Activated CD4-positive, alpha-beta T cell treated with anti-CD3 and anti-CD28 coated beads for 24 hours (primary cell): ENCODE measurements around the gene ANO1.
"Not testable (repeated sequence)": the region's sequence is repeated elsewhere in the genome, so short reads cannot be mapped to it uniquely, and the experiment has no call there.

ENCODE experiments used
- DNase-seq, 2 donors: peaks; one replicate each; pipeline ENCODE4 v3.0.0-alpha.2; 2020; ENCODE audit warnings: low read depth in 2 of 2

Gene ANO1

GRCh38 chr11:70189622-70190021, 111.5 kb downstream of the ANO1 start:
- DNase-seq: no peak

GRCh38 chr11:70191495-70192140, 113.5 kb downstream of the ANO1 start:
- peak; percentile 31 to 53 for DNase-seq

GRCh38 chr11:70192666-70193410, 114.7 kb downstream of the ANO1 start:
- DNase-seq: no peak

DNA sequence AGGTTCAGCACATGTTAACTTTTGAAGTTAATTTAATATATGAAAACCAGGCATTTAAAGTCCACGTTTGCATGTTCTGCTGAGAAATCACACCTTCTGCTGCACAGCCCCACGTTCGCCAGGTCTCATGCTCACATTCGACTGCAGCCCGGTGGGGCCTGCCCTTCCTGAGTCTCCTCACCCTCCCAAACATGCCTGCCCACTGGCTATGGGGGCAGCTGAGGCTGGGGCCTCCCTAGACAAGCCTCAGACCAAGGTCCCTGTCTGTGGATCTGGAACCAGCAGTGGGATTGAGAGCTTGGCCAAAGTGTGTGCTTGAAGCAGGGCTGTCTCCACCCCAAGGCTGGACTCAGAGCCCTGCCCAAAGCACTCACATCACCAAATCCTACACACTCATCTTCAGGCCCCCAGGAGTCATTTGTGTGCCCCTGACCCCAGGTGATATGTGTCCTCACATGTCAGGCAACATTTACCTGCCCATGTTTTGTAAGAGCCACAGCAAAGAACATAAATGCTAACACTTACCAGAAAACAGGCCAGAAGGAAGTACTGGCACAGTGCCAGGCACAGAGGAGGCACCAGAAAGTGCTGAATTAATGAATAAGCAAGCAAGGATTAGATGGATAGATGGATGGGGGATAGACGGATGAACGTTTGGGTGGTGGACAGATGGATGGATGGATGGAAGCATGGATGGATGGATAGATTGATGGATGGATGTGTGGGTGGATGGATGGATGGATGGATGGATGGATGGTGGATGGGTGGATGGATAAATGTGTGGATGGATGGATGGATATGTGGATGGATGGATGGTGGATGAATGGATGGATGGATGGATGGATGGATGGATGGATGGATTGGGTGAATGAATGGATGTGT, 115.5 kb downstream of the ANO1 start:
- DNase-seq: no peak

DNA sequence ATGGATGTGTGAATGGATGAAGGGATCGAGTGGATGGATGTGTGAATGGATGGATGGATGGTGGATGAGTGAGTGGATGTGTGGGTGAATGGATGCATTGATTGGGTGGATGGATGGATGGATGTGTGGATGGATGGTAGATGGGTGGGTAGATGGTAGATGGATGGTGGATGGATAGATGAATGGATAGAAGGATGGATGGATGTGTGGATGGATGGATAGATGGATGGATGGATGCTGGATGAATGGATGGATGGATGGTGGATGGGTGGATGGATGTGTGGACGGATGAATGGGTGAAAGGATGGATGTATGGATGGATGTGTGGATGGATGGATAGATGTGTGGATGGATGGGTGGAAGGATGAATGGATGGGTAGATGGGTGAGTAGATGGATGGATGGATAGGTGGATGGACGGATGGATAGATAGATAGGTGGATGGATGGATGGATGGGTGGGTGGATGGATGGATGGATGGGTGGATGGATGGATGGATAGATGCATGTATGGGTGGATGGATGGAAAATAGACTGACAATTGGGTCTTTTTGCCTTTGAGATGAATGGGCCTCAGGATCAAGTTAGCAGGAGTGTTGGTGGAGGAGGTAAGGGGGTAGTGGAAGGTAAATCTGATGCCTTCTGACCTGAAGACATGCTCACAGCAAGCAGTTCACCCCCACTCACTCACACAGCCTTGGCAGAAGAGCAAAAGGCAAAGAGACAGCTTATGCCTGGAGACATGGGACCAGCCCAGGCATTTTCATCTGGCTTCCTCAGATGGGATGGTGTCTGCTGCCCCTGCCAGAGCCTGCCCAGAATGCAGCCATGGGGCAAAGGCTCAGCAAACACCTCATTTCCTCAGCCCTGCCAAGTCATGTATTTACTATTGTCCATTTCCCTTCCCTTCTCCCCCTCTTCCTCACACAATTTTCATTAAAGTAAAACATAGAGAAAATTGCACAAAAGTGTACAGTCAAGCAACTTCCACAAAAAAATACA, 117.0 kb downstream of the ANO1 start:
- DNase-seq: no peak

DNA sequence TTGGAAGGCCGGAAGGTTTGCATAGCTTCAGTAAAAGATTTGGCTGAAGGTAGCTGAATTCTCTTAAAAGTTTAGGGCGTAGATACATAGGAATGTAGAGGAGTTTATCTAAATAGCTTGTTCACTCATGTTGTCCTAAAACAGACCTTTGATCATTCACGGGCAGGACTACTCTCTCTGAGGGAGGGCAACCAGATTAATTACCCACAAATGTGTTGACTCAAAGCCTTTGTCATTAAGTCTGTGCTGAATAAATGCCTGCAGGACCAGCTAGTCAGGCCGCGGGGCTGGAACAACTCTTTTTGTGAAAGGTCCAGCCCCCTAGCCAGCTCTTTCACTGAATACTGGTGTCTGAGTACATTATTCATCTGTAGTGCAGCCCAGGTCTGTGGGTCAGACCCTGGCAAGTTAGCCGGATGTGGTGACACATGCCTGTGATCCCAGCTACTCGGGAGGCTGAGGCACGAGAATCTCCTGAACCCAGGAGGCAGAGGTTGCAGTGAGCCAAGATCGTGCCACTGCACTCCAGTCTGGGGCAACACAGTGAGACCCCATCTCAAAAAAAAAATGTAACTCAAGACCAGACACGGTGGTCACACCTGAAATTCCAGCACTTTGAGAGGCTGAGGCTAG, 122.2 kb downstream of the ANO1 start:
- DNase-seq: no peak

DNA sequence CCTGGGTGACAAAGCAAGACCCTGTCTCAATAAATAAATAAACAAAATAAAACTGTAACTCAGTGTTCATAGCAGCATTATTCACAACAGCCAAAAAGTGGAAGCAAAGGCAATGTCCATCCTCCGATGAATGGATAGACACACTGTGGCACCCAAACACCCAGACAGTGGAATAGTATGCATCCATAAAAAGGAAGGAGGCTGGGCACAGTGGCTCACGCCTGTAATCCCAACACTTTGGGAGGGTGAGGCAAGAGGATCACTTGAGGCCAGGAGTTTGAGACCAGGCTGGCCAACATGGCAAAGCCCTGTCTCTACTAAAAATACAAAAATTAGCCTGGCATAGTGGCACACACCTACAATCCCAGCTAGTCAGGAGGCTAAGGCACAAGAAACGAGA, 122.9 kb downstream of the ANO1 start:
- not testable (repeated sequence) for DNase-seq

DNA sequence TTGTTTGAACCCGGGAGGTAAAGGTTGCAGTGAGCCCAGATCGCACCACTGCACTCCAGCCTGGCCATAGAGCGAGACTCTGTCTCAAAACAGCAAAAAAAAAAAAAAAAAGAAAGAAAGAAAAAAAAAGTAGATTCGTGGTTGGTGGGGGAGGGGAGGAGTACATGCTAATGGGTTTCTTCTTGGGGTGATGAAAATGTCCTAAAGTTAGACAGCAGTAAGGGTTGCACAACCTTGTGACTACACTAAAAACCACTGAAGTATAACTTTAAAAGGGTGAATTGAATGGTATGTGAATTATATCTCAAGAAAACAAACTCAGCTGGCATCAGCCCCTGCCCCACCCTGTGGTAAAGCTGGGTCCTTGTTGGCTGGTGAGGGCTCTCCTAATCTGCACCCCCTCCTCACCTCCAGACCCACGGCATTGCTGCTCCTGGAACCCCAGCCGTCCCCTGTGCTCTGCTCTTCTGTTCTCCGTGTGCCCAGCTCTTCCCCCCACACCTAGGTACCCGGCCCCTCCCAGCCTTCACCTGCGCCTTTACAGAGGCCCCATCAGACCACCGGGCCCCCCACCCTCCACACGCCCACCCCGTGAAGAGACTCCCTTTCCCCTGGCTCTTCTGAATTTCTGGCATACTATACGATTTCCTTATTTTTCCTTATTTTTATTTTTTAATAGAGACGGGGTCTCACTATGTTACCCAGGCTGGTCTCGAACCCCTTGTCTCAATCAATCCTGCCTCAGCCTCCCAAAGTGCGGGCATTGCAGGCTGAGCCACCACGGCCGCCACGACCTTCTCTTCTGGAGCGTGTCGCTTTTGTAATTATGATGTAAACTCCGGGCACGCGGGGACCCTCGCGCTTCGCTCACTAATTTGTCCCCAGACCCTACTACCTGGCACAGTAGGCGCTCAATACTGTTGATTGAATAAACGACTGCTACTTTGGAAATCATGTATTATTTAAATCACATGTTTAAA, 124.1 kb downstream of the ANO1 start:
- no peak for DNase-seq

DNA sequence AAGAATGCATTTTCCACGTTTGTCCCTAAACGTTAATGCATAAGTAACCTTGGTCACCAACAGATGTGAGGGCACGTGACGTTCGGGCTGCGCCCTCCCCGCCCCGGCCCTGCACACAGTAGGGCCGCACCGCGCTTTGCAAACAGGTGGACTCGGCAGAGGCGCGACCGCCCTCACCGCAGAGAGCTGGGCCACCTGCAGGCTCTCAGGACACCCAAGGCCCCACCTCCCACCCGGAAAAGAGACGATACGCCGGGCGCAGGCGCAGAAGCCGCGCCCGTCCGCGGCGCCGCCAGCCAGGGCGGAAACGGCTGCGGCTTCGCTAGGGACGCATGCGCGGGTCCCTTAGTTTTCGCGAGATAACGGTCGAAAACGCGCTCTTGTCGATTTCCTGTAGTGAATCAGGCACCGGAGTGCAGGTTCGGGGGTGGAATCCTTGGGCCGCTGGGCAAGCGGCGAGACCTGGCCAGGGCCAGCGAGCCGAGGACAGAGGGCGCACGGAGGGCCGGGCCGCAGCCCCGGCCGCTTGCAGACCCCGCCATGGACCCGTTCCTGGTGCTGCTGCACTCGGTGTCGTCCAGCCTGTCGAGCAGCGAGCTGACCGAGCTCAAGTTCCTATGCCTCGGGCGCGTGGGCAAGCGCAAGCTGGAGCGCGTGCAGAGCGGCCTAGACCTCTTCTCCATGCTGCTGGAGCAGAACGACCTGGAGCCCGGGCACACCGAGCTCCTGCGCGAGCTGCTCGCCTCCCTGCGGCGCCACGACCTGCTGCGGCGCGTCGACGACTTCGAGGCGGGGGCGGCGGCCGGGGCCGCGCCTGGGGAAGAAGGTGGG, 125.0 kb downstream of the ANO1 start, which contains the start of gene FADD:
FADD (plus strand) TSS at position 377 of the 831 bp plus-strand sequence; CDS start at position 541, 164 bp downstream.
- peak; percentile 80 to 83 for DNase-seq

- DNase-seq: peak; percentile 84 to 97
Measured at GRCh38 chr11:70203751-70204465, 125.8 kb downstream of the ANO1 start.

DNA sequence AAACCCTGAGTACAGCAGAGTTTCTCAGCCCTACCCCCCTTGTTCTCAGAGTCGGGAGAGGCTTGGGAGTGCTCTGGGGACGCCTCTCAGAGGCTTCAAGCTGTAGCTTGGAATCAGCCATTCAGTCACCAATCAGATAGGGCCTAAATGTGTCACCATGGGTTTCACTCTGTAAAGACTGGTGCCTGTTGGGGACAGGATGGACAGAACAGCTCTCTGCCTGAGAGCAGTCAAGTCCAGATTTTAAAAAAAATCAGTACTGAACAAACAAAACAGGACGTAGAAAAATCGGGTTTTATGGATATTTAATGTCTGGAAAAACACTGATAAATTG, 126.3 kb downstream of the ANO1 start:
- DNase-seq: no peak

DNA sequence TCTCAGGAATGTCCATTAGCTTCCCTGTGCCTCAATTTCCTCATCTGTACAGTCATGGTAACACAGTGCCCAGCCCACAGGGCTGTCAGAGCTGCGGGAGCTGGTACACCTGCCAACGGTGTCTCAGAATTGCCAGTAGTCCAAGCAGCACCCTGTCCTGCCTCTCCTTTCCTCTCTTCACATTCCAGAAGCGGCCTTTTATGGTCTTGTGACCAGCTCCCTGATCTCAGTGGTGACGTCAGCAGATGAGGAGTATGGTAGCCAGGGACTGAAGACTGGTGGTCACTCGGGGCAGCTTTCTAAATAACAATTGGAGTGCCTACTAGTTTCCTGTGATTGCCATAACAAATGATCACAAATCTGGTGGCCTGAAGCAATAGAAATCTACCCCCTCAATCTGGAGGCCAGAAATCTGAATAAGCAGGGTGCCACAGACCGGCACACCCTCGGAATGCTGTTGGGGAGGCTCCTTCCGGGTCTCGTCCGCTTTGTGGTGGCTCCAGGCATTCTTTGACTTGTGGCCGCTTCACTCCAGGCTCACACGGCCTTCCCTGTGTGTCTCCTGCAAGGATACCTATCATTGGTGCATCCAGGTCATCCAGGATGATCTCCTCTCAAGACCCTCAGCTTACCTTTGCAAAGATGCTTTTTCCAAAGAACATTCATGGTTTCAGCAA, 127.1 kb downstream of the ANO1 start:
- DNase-seq: no peak

DNA sequence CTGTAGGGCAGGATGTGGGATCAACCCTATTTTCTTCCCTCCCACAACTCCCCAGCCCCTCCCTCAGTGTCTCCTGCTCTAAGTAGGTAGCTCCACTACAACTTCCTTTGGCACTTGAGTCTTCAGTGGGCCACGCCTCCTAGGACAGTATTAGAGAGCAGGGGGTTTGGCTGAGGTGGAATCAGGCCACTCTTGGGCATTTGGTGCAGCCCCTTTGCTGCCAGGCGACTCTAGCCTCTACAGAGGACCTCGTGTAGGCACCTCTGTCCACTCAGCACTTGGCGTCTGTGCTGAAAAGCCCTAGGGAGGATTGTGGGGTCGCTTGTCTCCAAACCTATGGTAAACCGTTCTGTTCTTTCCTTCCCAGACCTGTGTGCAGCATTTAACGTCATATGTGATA, 127.6 kb downstream of the ANO1 start:
- no peak for DNase-seq

DNA sequence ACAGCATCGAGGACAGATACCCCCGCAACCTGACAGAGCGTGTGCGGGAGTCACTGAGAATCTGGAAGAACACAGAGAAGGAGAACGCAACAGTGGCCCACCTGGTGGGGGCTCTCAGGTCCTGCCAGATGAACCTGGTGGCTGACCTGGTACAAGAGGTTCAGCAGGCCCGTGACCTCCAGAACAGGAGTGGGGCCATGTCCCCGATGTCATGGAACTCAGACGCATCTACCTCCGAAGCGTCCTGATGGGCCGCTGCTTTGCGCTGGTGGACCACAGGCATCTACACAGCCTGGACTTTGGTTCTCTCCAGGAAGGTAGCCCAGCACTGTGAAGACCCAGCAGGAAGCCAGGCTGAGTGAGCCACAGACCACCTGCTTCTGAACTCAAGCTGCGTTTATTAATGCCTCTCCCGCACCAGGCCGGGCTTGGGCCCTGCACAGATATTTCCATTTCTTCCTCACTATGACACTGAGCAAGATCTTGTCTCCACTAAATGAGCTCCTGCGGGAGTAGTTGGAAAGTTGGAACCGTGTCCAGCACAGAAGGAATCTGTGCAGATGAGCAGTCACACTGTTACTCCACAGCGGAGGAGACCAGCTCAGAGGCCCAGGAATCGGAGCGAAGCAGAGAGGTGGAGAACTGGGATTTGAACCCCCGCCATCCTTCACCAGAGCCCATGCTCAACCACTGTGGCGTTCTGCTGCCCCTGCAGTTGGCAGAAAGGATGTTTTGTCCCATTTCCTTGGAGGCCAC, 128.3 kb downstream of the ANO1 start:
- no peak for DNase-seq

DNA sequence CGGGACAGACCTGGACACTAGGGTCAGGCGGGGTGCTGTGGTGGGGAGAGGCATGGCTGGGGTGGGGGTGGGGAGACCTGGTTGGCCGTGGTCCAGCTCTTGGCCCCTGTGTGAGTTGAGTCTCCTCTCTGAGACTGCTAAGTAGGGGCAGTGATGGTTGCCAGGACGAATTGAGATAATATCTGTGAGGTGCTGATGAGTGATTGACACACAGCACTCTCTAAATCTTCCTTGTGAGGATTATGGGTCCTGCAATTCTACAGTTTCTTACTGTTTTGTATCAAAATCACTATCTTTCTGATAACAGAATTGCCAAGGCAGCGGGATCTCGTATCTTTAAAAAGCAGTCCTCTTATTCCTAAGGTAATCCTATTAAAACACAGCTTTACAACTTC, 128.9 kb downstream of the ANO1 start:
- no peak for DNase-seq

- no peak for DNase-seq
Measured at GRCh38 chr11:70207531-70208131, 129.5 kb downstream of the ANO1 start.
